NCI-H2107 treated with DMSO at 0.1 percent for 48 hours (cell line): ENCODE data around the gene ONECUT1.
"Not testable (repeated sequence)": the region's sequence is repeated elsewhere in the genome, so short reads cannot be mapped to it uniquely, and the experiment has no call there.

ENCODE experiments used
- DNase-seq: peaks from one replicate; lab custom pipeline; 2025; ENCODE audit not compliant: unreplicated experiment; lab: John Stamatoyannopoulos, UW

The ONECUT1 gene

GRCh38 chr15:52790169-52790708, at the start of gene ONECUT1:
TSS of gene ONECUT1 (minus strand) at chr15:52790336. CDS start at chr15:52789884, 452 bp downstream.
- DNase-seq: no peak

- no peak for DNase-seq
Measured at GRCh38 chr15:52834379-52834778, 44.2 kb upstream of the ONECUT1 start.

- DNase-seq: not testable (repeated sequence)
Measured at GRCh38 chr15:52824169-52824942, 34.2 kb upstream of the ONECUT1 start.

GRCh38 chr15:52822475-52822874, 32.3 kb upstream of the ONECUT1 start:
- no peak for DNase-seq

- no peak for DNase-seq
Measured at GRCh38 chr15:52819253-52819652, 29.1 kb upstream of the ONECUT1 start.

GRCh38 chr15:52815899-52816298, 25.8 kb upstream of the ONECUT1 start:
- DNase-seq: not testable (repeated sequence)

GRCh38 chr15:52808996-52809395, 18.9 kb upstream of the ONECUT1 start:
- DNase-seq: no peak

- DNase-seq: no peak
Measured at GRCh38 chr15:52808441-52808840, 18.3 kb upstream of the ONECUT1 start.

GRCh38 chr15:52806284-52806655, 16.1 kb upstream of the ONECUT1 start:
- DNase-seq: no peak

GRCh38 chr15:52805351-52806283, 15.5 kb upstream of the ONECUT1 start:
- no peak for DNase-seq

GRCh38 chr15:52804526-52805081, 14.5 kb upstream of the ONECUT1 start:
- DNase-seq: no peak

GRCh38 chr15:52803467-52804306, 13.6 kb upstream of the ONECUT1 start:
- DNase-seq: no peak

GRCh38 chr15:52803108-52803466, 13.0 kb upstream of the ONECUT1 start:
- no peak for DNase-seq

GRCh38 chr15:52802110-52802509, 12.0 kb upstream of the ONECUT1 start:
- DNase-seq: no peak

- no peak for DNase-seq
Measured at GRCh38 chr15:52801748-52802085, 11.6 kb upstream of the ONECUT1 start.

- no peak for DNase-seq
Measured at GRCh38 chr15:52800828-52801747, 11.0 kb upstream of the ONECUT1 start.

GRCh38 chr15:52799145-52799811, 9.1 kb upstream of the ONECUT1 start:
- DNase-seq: no peak

- DNase-seq: no peak
Measured at GRCh38 chr15:52798529-52799101, 8.5 kb upstream of the ONECUT1 start.
